Measurements from ENCODE around the gene HECW1. TPM values are rescaled to one million over a fixed set of nuclear protein-coding genes. Genes with fewer than 3 reads are reported as not detected.

The HECW1 gene
- total and polyA plus RNA-seq, 2 of the 13 experiments (the other 11 are each of a cell fraction or from before 2014, with no cell fraction given), result not detected

DNA sequence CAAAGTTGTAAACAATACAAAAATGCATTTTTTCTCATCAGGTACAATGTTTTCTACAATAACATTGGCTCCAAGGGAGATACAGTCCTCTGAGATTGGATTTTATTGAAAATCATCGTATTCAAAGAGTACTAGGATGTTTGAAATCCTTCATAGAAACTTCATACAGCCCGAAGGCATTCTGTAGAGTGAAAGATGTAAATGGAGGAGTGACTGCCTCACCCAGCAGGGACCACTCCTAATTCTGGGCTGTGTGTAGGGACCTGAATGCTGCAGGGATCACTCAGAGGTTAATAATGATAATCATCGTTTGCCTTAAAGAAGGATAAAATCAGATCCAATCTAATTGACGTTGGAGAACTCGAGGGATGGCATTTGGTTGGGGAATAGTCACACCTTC, 198.6 kb downstream of the HECW1 start:
- TF ChIP-seq ISX (CRISPR knock-in tag; conservative IDR thresholded peaks at IDR 0.05), result no peak
- TF ChIP-seq CBFB (CRISPR knock-in tag; IDR thresholded peaks at IDR 0.05), result no peak
- TF ChIP-seq ZNF432 (CRISPR knock-in tag; IDR thresholded peaks at IDR 0.05; ENCODE audit: borderline replicate concordance), result no peak
- no peak for TF ChIP-seq NFRKB (IDR thresholded peaks at IDR 0.05)
- no peak for TF ChIP-seq ZNF713 (CRISPR knock-in tag; IDR thresholded peaks at IDR 0.05)
- no peak for TF ChIP-seq DNMT3B (CRISPR knock-in tag; conservative IDR thresholded peaks at IDR 0.05)
- TF ChIP-seq, protein P1, sequence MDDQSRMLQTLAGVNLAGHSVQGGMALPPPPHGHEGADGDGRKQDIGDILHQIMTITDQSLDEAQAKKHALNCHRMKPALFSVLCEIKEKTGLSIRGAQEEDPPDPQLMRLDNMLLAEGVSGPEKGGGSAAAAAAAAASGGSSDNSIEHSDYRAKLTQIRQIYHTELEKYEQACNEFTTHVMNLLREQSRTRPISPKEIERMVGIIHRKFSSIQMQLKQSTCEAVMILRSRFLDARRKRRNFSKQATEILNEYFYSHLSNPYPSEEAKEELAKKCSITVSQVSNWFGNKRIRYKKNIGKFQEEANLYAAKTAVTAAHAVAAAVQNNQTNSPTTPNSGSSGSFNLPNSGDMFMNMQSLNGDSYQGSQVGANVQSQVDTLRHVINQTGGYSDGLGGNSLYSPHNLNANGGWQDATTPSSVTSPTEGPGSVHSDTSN (CRISPR knock-in tag; IDR thresholded peaks at IDR 0.05; ENCODE audit: borderline replicate concordance), result no peak
- no peak for TF ChIP-seq PPARG (CRISPR knock-in tag; conservative IDR thresholded peaks at IDR 0.05)
- TF ChIP-seq E2F5 (CRISPR knock-in tag; conservative IDR thresholded peaks at IDR 0.05), result no peak
- no peak for TF ChIP-seq POLR2AphosphoS5 (IDR thresholded peaks at IDR 0.05; ENCODE audit: low read depth, low read length)
- TF ChIP-seq ZNF570 (CRISPR knock-in tag; IDR thresholded peaks at IDR 0.05; ENCODE audit: borderline replicate concordance), result no peak
- TF ChIP-seq GFI1 (CRISPR knock-in tag; IDR thresholded peaks at IDR 0.05; ENCODE audit: borderline replicate concordance), result no peak
- TF ChIP-seq NONO (IDR thresholded peaks at IDR 0.05), result no peak
- TF ChIP-seq NONO (CRISPR knock-in tag; conservative IDR thresholded peaks at IDR 0.05), result no peak
- no peak for TF ChIP-seq ZNF562 (CRISPR knock-in tag; IDR thresholded peaks at IDR 0.05; ENCODE audit: borderline replicate concordance)
- no TSS peak for BruUV-seq (replicated peaks)
- no peak overlapping the region for H3K4me3 ChIP-seq (replicated peaks in 1 of 3; ENCODE audit: insufficient read depth in 1 of 3, low read depth in 2 of 3, low read length in 3 of 3)
- H2AFZ ChIP-seq (ENCODE audit: low read length), result no peak overlapping the region
- H3K9me3 ChIP-seq (ENCODE audit: low read length), result no peaks in the 10 kb centered on the region
- H3K9ac ChIP-seq (ENCODE audit: insufficient read depth, low read depth, low read length), result no peak overlapping the region
- intact Hi-C loops (cut with micrococcal nuclease; ENCODE audit: unreplicated experiment) (no loop called here), in situ Hi-C loops (cut with HindIII; ENCODE audit: extremely low pct_ligation_motif_present, low pct_unique_long_range_greater_than_20kb) (no loop called here)
- DNase-seq (ENCODE audit: low spot score) (no peak), ATAC-seq (no peak), FAIRE-seq (no peak)
- H3K4me1 ChIP-seq (ENCODE audit: insufficient read depth, low read length), result no peaks in the 10 kb centered on the region
- no peaks in the 10 kb centered on the region for H3K79me2 ChIP-seq (ENCODE audit: insufficient read depth, low read length)
- no peaks in the 10 kb centered on the region for H3K27me3 ChIP-seq (ENCODE audit: control insufficient read depth in 1 of 2, insufficient read depth in 2 of 2, low read length in 2 of 2)
- 4% methylated on average over 5 of the region's 5 CpGs for WGBS (ENCODE audit: low lambda C conversion rate)
- POLR2A ChIA-PET, result no interaction called here
- H3K27ac ChIP-seq (ENCODE audit: extremely low read length, insufficient read depth, low read length), result no peak overlapping the region
- CTCF ChIA-PET (ENCODE audit: low intra/inter-chr PET ratio, low total read pairs), result no interaction called here
- no peak overlapping the region for H3K4me2 ChIP-seq (ENCODE audit: low read depth, low read length)
- H3K36me3 ChIP-seq (replicated peaks in 1 of 2; ENCODE audit: control insufficient read depth in 1 of 2, insufficient read depth in 2 of 2, low read length in 2 of 2), result no peaks in the 10 kb centered on the region
- H4K20me1 ChIP-seq (ENCODE audit: insufficient read depth, low read length), result no peaks in the 10 kb centered on the region

Measured in HepG2 (cell line).